Testis (tissue), 2 donors: Measurements from ENCODE around the gene CACTIN.

ENCODE experiments used
- POLR2A ChIP-seq: fragments of 450-650 bp; IDR thresholded peaks from one replicate; pipeline ENCODE4 v1.6.1; 2017; ENCODE audit warnings: antibody characterized with exemption, mild to moderate bottlenecking, moderate library complexity
- TF ChIP-seq, protein P1 (sequence below), 3 experiments: fragments of 450-650 bp in 2 of 3; fragments of 200-600 bp in 1 of 3; sonication (generic) in 1 of 3; IDR thresholded peaks; one replicate each; pipeline ENCODE4 v1.5.1; 2016 to 2019; ENCODE audit warnings: antibody characterized with exemption in 3 of 3, mild to moderate bottlenecking in 2 of 3, moderate library complexity in 1 of 3

DNA sequence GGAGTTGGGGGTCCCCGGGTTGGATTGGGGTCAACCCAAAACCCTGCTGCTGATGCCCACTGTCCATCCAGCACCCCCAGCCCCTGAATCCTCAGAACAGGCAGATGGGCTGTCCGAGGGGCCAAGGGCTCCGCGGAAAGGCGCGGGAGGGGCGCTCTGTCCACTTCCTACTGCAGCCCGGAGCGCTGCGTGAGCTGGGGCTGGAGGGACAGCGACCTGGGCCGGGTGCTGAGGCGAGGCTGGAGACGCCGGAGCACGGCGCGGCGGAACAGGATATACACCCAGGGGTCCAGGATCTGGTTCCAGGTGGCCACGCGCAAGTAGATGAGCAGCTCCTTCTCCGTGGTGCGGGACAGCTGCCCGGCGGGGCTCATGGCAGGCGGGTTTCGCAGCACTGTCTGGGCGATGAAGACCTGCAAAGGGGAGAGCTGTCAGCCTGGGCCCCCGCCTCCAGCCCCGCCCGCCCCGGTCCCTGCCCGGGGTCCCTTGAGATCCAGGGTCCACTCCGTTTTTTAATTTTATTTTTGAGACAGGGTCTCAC lies 31.0 kb downstream of the CACTIN start:
- TF ChIP-seq, protein P1, sequence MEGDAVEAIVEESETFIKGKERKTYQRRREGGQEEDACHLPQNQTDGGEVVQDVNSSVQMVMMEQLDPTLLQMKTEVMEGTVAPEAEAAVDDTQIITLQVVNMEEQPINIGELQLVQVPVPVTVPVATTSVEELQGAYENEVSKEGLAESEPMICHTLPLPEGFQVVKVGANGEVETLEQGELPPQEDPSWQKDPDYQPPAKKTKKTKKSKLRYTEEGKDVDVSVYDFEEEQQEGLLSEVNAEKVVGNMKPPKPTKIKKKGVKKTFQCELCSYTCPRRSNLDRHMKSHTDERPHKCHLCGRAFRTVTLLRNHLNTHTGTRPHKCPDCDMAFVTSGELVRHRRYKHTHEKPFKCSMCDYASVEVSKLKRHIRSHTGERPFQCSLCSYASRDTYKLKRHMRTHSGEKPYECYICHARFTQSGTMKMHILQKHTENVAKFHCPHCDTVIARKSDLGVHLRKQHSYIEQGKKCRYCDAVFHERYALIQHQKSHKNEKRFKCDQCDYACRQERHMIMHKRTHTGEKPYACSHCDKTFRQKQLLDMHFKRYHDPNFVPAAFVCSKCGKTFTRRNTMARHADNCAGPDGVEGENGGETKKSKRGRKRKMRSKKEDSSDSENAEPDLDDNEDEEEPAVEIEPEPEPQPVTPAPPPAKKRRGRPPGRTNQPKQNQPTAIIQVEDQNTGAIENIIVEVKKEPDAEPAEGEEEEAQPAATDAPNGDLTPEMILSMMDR (IDR thresholded peaks at IDR 0.05): no peak
- TF ChIP-seq POLR2A: no peak
